ENCODE results near the gene SLC17A3. TPM values are rescaled to one million over a fixed set of nuclear protein-coding genes. Genes with fewer than 3 reads are reported as not detected.

SLC17A3 gene
- total RNA-seq, 6 experiments from 2014 or later: not detected

- Mint-ChIP-seq H3K36me3 (ENCODE audit: low read depth) (no peaks in the 10 kb centered on the region), H3K27me3 (ENCODE audit: insufficient read depth) (no peaks in the 10 kb centered on the region; the same call in none of the 2 replicates), H3K4me3 (no peak overlapping the region), H3K27ac (no peak overlapping the region), H3K4me1 (ENCODE audit: low read depth) (no peaks in the 10 kb centered on the region), H3K9me3 (no peaks in the 10 kb centered on the region)
- DNase-seq: no peak
- no peak for TF ChIP-seq CTCF (IDR thresholded peaks at IDR 0.05)
These were observed 24.4 kb upstream of the SLC17A3 start for GRCh38 chr6:25898289-25898977.

- no peaks in the 10 kb centered on the region for H3K9me3 Mint-ChIP-seq
- no peak overlapping the region for H3K27ac Mint-ChIP-seq
- H3K27me3 Mint-ChIP-seq (ENCODE audit: insufficient read depth): no peaks in the 10 kb centered on the region; the same call in 1 of the 2 replicates
- no peaks in the 10 kb centered on the region for H3K4me1 Mint-ChIP-seq (ENCODE audit: low read depth)
- no peak for DNase-seq
- no peak overlapping the region for H3K4me3 Mint-ChIP-seq
- TF ChIP-seq CTCF (IDR thresholded peaks at IDR 0.05): no peak
- H3K36me3 Mint-ChIP-seq (ENCODE audit: low read depth): no peaks in the 10 kb centered on the region
These were observed 22.2 kb upstream of the SLC17A3 start for GRCh38 chr6:25896252-25896651.

GRCh38 chr6:25895771-25896170 is 21.7 kb upstream of the SLC17A3 start:
- no peak for DNase-seq
- H3K36me3 Mint-ChIP-seq (ENCODE audit: low read depth): no peaks in the 10 kb centered on the region
- H3K27me3 Mint-ChIP-seq (ENCODE audit: insufficient read depth): no peaks in the 10 kb centered on the region; the same call in 1 of the 2 replicates
- H3K4me3 Mint-ChIP-seq: no peak overlapping the region
- H3K4me1 Mint-ChIP-seq (ENCODE audit: low read depth): no peaks in the 10 kb centered on the region
- H3K27ac Mint-ChIP-seq: no peak overlapping the region
- no peak for TF ChIP-seq CTCF (IDR thresholded peaks at IDR 0.05)
- no peaks in the 10 kb centered on the region for H3K9me3 Mint-ChIP-seq

- no peak overlapping the region for H3K4me3 Mint-ChIP-seq
- no peak for DNase-seq
- no peaks in the 10 kb centered on the region for H3K36me3 Mint-ChIP-seq (ENCODE audit: low read depth)
- no peak overlapping the region for H3K27ac Mint-ChIP-seq
- peaks cover 8% of the 10 kb centered on the region; the same call in 1 of the 2 replicates for H3K4me1 Mint-ChIP-seq (ENCODE audit: low read depth)
- no peaks in the 10 kb centered on the region for H3K27me3 Mint-ChIP-seq (ENCODE audit: insufficient read depth)
- no peaks in the 10 kb centered on the region for H3K9me3 Mint-ChIP-seq
- no peak for TF ChIP-seq CTCF (IDR thresholded peaks at IDR 0.05)
These were observed 19.7 kb upstream of the SLC17A3 start for GRCh38 chr6:25893778-25894177.

DNA sequence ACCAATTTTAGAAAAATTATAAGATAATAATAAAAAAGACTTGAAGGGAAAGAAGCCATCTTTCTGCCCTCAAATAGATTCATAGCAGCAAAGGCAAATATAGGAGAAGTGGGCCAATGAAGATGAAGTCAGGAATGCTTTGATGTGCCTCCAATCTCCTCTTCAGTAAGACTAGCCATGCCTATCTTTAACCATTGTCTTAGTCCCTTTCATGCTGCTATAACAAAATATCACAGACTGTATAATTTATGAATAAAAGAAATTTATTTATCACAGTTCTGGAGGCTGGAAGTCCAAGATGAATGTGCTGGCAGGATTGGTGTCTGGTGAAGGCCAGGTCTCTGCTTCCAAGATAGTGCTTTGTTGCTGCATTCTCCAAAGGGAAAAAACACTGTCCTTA is 18.8 kb upstream of the SLC17A3 start:
- TF ChIP-seq CTCF (IDR thresholded peaks at IDR 0.05): no peak
- DNase-seq: no peak
- H3K9me3 Mint-ChIP-seq: no peaks in the 10 kb centered on the region
- no peaks in the 10 kb centered on the region for H3K27me3 Mint-ChIP-seq (ENCODE audit: insufficient read depth)
- no peak overlapping the region for H3K4me3 Mint-ChIP-seq
- H3K4me1 Mint-ChIP-seq (ENCODE audit: low read depth): peaks cover 8% of the 10 kb centered on the region; the same call in 1 of the 2 replicates
- H3K36me3 Mint-ChIP-seq (ENCODE audit: low read depth): no peaks in the 10 kb centered on the region
- H3K27ac Mint-ChIP-seq: no peak overlapping the region

Measured in HFFc6 (cell line).